Smooth muscle cell of the pulmonary artery (primary cell): ENCODE results near the gene SPRY1. TPM values are rescaled to one million over a fixed set of nuclear protein-coding genes. Genes with fewer than 3 reads are reported as not detected.

Source experiments
- total RNA-seq: library from RNA; depleted of rRNA; stranded (reverse); fragments of >200 nt; gene quantifications from 2 replicates; pipeline ENCODE4 v1.2.3, GENCODE V29; 2014

The SPRY1 gene, protein sequence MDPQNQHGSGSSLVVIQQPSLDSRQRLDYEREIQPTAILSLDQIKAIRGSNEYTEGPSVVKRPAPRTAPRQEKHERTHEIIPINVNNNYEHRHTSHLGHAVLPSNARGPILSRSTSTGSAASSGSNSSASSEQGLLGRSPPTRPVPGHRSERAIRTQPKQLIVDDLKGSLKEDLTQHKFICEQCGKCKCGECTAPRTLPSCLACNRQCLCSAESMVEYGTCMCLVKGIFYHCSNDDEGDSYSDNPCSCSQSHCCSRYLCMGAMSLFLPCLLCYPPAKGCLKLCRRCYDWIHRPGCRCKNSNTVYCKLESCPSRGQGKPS
- total RNA-seq = 27.8 and 49.2 TPM in 2 replicates

GRCh38 chr4:123396307-123397143 is at the start of gene SPRY1:
SPRY1 (plus strand) TSS chr4:123396795; CDS start chr4:123401592, 4,797 bp downstream.

